KOPT-K1 (cell line): Measurements from ENCODE around the gene KCNJ14.
"Not testable (repeated sequence)": the region's sequence is repeated elsewhere in the genome, so short reads cannot be mapped to it uniquely, and the experiment has no call there.

ENCODE experiments used
- H3K27ac ChIP-seq: fragments of 200-600 bp; sonication (generic); 2 replicates; pipeline ENCODE4 v1.5.1; 2016; ENCODE audit warnings: antibody characterized with exemption, mild to moderate bottlenecking, low read depth, low read length; ENCODE audit not compliant: poor library complexity, severe bottlenecking
- H3K36me3 ChIP-seq: fragments of 200-600 bp; sonication (generic); 2 replicates; pipeline ENCODE4 v1.5.1; 2017; ENCODE audit warnings: antibody characterized with exemption, mild to moderate bottlenecking, low read length, moderate library complexity; ENCODE audit not compliant: insufficient read depth
- H3K9me3 ChIP-seq: fragments of 200-600 bp; sonication (generic); 2 replicates; pipeline ENCODE4 v1.5.1; 2017; ENCODE audit warnings: antibody characterized with exemption, low read length, mild to moderate bottlenecking; ENCODE audit not compliant: insufficient read depth, poor library complexity, severe bottlenecking

KCNJ14 gene

DNA sequence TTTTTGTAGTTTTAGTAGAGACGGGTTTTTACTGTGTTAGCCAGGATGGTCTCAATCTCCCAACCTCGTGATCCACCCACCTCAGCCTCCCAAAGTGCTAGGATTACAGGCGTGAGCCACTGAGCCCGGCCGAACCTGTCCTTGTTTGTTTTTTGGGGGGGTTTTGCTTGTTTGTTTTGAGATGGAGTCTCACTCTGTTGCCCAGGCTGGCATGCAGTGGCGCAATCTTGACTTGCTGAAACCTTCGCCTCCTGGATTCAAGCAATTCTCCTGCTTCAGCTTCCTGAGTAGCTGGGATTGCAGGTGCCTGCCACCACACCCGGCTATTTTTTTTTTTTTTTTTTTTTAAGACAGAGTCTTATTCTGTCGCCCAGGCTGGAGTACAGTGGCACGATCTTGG lies 31.3 kb downstream of the KCNJ14 start:
- not testable (repeated sequence) for H3K9me3 ChIP-seq, H3K36me3 ChIP-seq, H3K27ac ChIP-seq

DNA sequence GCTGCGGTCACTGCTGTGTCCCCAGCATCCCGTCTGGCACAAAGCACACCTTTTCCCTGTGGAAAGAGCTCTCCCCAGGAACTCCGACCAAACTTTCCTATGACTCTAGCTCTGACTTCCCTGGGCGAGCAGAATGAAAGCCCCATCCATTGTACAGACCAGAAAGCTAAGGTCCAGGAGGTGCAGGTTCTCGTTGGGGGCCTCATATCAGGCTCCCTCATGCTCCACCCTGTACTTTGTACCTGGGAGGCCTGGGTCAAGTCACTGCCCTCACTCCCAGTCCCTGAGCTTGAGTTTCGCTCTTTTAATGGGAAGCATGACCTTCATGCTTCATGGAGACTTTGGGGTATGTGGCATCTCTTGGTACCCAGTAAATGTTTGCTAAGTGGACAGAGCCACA lies 32.2 kb downstream of the KCNJ14 start:
- H3K36me3 ChIP-seq = no peaks in the 10 kb centered on the region
- H3K27ac ChIP-seq = no peak overlapping the region
- no peaks in the 10 kb centered on the region for H3K9me3 ChIP-seq

DNA sequence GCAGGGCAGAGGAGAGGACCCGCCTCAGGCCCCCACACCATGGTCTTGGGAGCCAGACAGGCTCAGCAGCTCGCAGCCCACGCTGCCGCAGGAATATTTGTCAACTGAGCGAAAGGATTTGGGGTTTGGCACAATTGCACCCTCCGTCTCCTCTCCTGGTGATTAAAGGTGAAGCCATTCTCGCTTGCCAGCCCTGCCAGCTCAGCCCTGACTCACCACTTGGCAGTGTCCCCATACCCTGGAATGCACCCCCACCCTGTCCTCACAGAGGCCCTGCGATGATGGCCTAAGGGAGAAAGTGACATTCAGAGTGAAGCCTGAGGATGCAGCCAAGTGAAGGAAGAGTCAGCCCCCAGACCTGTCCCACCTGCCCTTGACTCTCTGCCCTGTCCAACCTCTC lies 32.6 kb downstream of the KCNJ14 start:
- H3K9me3 ChIP-seq = no peaks in the 10 kb centered on the region
- no peak overlapping the region for H3K27ac ChIP-seq
- no peaks in the 10 kb centered on the region for H3K36me3 ChIP-seq

- H3K36me3 ChIP-seq, H3K9me3 ChIP-seq, H3K27ac ChIP-seq: not testable (repeated sequence)
Measured at GRCh38 chr19:48488478-48488877, 33.1 kb downstream of the KCNJ14 start.

DNA sequence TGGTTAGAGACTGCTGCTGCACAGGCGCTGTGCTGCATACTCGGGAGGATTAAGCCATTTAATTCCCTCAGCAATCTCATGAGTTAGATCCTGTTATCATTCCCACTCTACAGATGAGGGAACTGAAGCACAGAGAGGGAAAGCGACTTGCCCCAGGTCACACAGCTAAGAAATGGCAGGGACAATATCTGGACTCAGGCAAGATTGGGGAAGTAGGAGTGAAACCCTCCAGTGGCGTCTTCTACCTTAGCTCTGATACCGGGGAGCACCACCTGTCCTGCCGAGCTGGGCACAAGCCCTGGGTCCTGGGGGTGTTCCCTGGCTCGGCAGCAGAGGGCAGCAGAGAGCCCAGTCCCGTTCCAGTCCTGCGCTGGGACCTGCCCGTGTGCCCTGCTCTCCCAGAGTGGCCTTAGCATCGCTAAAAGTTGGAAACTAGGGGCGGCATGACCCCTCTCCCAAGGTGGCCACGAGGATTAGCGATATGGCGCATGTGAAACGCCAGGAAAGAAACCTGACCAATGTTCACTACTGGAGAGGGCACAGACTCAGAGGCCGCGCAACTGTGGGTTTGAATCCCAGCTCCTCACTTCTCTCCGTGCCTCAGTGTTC lies 34.3 kb downstream of the KCNJ14 start:
- Histone ChIP-seq H3K9me3 (no peaks in the 10 kb centered on the region), H3K36me3 (no peaks in the 10 kb centered on the region), H3K27ac (no peak overlapping the region)

DNA sequence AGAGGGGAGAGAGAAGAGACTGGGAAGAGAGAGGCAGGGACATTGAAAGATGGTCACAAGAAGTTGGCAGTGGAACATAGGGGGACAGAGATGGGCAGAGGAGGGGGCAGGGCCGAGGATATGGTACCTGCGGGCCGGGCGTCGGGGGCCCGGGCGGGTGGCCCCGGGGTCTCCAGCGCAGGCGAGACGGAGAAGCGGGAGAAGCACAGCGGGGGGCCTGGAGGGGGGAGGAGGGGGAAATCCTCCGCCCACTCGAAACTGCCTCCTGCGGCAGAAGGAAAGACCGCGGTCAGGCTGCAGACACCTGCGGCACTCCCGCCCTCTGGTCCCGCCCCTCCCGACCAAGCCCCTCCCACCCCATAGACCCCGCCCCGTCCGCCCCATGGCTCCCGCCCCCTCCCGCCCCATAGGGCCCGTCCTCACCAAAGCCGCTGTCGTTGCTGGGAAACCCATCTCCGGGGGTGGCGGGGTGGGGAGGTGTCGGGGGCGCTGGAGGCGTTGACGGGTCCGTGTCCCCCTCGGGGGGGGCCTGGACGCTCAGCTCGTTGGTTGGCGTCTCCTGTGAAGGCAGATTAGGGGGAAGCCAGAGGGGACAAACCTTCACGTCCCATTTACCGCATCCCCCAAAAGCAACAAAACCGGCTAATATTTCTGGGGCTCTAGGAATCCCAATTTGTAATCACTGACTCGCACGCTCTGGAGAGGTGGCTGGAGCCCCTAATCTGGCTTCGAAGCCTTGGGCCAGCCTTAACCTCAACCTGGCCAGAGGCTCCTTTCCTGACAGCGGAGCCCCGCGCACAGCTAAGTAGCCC lies 35.8 kb downstream of the KCNJ14 start:
- Histone ChIP-seq H3K36me3 (no peaks in the 10 kb centered on the region), H3K27ac (no peak overlapping the region), H3K9me3 (no peaks in the 10 kb centered on the region)

DNA sequence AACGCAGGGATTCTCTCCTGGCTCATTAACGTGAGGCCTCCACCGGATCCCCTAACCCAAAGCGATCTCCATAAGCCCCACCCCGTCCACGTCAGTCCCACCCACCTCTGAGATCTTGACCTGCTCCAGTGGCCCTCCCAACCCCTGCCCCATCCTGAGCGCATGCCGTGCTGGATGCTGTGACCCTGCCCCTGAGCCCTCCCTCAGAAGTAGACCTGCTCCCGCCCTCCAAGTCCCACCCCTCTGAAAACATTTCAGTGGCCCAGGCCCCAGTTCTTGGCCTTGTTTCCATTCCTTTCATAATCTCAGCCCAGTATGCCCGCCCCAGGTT lies 36.4 kb downstream of the KCNJ14 start:
- Histone ChIP-seq H3K36me3 (no peaks in the 10 kb centered on the region), H3K27ac (no peak overlapping the region), H3K9me3 (no peaks in the 10 kb centered on the region)

DNA sequence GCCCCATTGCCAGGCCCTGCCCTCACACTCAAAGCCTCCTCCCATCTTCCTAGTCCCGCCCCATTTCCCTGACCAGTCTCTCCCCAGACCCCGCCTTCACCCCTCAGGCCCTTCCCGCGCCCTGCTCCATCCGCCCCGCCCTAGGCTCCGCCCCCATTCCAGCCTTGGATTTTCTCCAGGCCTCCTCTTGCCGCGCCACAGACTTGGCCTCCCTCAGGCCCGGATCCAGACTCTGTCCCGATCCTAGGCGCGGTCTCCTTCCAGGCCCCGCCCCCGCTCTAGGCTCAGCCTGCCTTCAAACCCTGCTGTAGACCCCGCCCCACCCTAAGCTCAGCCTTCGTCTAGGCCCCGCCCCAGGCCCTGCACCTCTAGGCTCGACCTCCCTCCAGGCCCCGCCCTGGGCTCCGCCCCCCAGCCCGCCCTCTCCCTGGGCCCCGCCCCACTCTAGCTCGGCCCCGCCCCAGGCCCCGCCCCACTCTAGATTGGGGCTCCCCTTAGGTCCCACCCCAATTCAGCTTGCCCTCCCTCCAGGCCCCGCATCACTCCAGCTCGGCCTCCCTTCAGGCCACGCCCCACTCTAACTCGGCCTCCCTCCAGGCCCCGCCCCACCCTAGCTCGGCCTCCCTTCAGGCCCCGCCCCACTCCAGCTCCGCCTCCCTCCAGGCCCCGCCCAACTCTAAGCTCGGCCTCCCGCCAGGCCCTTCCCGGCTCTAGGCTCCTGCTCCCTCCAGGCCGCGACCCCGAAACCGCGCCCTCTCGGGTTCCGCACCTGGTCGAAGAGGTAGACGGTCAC lies 37.7 kb downstream of the KCNJ14 start:
- H3K9me3 ChIP-seq = no peaks in the 10 kb centered on the region
- no peak overlapping the region for H3K27ac ChIP-seq
- H3K36me3 ChIP-seq = no peaks in the 10 kb centered on the region

DNA sequence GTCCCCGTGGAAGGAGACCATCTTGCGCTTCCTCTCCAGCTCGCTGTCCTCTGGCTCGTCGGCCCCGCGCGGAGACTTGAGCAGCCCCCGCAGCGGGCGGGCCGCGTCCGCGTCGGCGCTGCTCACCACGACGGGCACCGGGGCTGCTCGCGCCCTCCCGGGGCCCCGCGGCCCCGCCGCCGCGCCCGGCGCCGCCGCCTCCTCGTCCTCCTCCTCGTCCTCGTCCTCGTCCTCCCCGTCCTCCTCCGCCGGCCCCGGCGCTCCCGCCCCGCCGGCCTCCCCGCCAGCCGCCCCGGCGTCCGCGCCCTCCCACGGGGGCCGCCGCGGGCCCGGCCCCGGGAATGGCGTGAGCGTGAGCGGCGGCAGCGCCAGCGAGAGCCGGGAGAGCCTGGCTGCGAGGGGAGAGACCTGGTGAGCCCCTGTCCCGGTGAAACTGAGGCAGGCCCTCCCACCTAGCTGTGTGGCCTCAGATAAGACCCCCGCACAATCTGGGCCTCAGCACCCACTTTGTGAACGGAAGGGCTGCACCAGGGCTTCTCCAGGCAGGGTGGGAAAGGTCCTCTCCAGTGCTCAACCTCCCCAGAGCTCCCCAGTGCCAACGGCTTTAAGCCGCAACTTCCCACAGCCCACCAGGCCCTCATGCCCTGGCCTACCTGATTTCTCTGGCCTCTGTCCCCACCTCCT lies 38.5 kb downstream of the KCNJ14 start:
- Histone ChIP-seq H3K27ac (no peak overlapping the region), H3K9me3 (no peaks in the 10 kb centered on the region), H3K36me3 (no peaks in the 10 kb centered on the region)

DNA sequence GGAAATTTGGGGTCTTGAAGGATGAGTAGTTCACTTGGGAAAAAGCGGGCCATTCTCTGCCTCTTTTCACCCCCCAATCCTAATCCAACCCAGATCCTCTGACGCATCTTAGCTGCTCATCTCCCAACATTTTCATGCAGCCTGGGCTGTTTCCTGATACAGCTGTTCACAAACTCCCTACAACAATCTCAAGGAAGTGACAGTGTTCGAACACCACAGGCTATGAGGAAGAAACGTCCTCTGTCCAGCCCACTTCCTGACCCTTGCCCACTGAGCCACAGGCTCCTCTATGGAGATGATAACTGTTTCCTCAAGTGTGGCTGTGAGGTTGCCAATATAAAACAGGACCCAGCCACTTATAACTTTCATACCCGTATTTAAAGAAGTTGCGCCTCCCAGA lies 40.0 kb downstream of the KCNJ14 start:
- Histone ChIP-seq H3K9me3 (no peaks in the 10 kb centered on the region), H3K27ac (no peak overlapping the region), H3K36me3 (no peaks in the 10 kb centered on the region)

- Histone ChIP-seq H3K27ac (no peak overlapping the region), H3K9me3 (no peaks in the 10 kb centered on the region)
Measured at GRCh38 chr19:48496959-48497727, 41.8 kb downstream of the KCNJ14 start.

DNA sequence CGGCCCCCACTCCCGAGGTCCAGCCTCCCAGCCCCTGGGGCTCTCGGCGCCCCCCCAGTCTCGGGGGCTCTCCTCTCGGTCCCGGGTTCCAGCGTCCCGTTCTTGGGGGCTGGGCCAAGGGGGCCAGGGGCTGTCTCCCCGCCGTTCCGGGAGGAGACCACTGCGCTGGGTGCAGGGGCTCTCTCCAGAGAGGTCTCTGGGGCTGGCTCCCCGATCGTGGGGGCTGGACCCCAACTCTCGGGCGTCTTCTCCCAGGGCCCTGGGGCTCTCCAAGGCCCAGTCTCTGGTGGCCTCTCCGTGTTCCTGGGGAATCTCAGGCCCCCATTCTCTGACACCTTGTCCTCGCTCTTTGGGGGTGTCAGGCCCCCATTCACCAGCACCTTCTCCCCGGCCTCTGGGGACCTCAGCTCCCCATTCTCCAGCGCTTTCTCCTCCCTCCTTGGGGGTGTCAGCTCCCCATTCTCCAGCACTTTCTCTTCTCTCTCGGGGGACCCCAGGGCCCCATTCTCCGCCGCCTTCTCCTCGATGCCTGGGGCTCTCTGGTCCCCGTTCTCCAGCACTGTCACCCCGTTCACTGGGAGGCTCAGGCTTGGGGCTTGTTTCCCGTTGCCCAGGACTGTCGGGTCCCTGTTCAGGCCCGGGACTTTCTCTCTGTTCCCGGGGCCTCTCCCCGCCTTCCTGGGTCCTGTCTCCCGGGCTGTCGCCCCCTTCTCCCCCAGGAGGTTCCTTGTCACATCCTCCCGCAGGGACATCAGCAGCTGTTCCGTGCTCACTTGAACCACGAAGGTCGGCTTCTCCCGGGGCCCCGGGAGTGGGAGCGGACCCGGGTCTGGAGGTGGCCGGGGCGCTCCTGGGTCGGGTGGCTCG lies 42.6 kb downstream of the KCNJ14 start:
- Histone ChIP-seq H3K36me3 (no peaks in the 10 kb centered on the region), H3K9me3 (no peaks in the 10 kb centered on the region), H3K27ac (no peak overlapping the region)

More at GRCh38 chr19:48496959-48497727, 41.8 kb downstream of the KCNJ14 start:
- H3K36me3 ChIP-seq = no peaks in the 10 kb centered on the region

GRCh38 chr19:48498595-48499311 lies 43.4 kb downstream of the KCNJ14 start:
- H3K36me3 ChIP-seq = no peaks in the 10 kb centered on the region
- H3K27ac ChIP-seq = no peak overlapping the region
- H3K9me3 ChIP-seq = no peaks in the 10 kb centered on the region
